Measurements from ENCODE around the gene CLSTN2. TPM values are rescaled to one million over a fixed set of nuclear protein-coding genes. Genes with fewer than 3 reads are reported as not detected.

Gene CLSTN2
- total and polyA plus RNA-seq, 2 donors from 2014 or later, result 2.0 to 12.0 TPM

- Histone ChIP-seq H3K4me3 (ENCODE audit: low read length in 3 of 3) (no peak overlapping the region), H3K36me3 (ENCODE audit: control insufficient read depth in 2 of 3, insufficient read depth in 3 of 3, low read length in 3 of 3) (no peaks in the 10 kb centered on the region), H3K27ac (ENCODE audit: low read depth in 2 of 2, low read length in 2 of 2) (no peak overlapping the region), H3K9me3 (ENCODE audit: control insufficient read depth in 2 of 3, insufficient read depth in 1 of 3, low read length in 3 of 3) (no peaks in the 10 kb centered on the region), H3K4me1 (ENCODE audit: control insufficient read depth in 2 of 3, insufficient read depth in 2 of 3, low read depth in 1 of 3, low read length in 3 of 3) (peaks cover 0 to 2% (median 0%) of the 10 kb centered on the region in 3 donors), H3K27me3 (ENCODE audit: control insufficient read depth, insufficient read depth, low read length) (no peaks in the 10 kb centered on the region), H3K9ac (ENCODE audit: low read length in 3 of 3) (no peak overlapping the region)
- TF ChIP-seq CTCF (IDR thresholded peaks at IDR 0.05; ENCODE audit: borderline replicate concordance, extremely low read depth, insufficient read depth), result no peak
- FAIRE-seq (no peak), DNase-seq (no peak)
- intact Hi-C loops (cut with DNase I), result no loop called here
Observed at GRCh38 chr3:140530603-140531002, 595.6 kb downstream of the CLSTN2 start.

GRCh38 chr3:140532793-140533330 lies 597.9 kb downstream of the CLSTN2 start:
- no peak overlapping the region for H3K27ac ChIP-seq (ENCODE audit: low read depth in 2 of 2, low read length in 2 of 2)
- FAIRE-seq, result no peak
- H3K9ac ChIP-seq (ENCODE audit: low read length in 3 of 3), result no peak overlapping the region
- no peak for TF ChIP-seq CTCF (IDR thresholded peaks at IDR 0.05; ENCODE audit: borderline replicate concordance, extremely low read depth, insufficient read depth)
- no peaks in the 10 kb centered on the region for H3K27me3 ChIP-seq (ENCODE audit: control insufficient read depth, insufficient read depth, low read length)
- no peak for DNase-seq
- no peaks in the 10 kb centered on the region for H3K36me3 ChIP-seq (ENCODE audit: control insufficient read depth in 2 of 3, insufficient read depth in 3 of 3, low read length in 3 of 3)
- no peaks in the 10 kb centered on the region for H3K9me3 ChIP-seq (ENCODE audit: control insufficient read depth in 2 of 3, insufficient read depth in 1 of 3, low read length in 3 of 3)
- intact Hi-C loops (cut with DNase I), result no loop called here
- H3K4me3 ChIP-seq (ENCODE audit: low read length in 3 of 3), result no peak overlapping the region
- H3K4me1 ChIP-seq (ENCODE audit: control insufficient read depth in 2 of 3, insufficient read depth in 2 of 3, low read depth in 1 of 3, low read length in 3 of 3), result peaks cover 0 to 2% (median 0%) of the 10 kb centered on the region in 3 donors

GRCh38 chr3:140536926-140537726 lies 602.1 kb downstream of the CLSTN2 start:
- no peak for FAIRE-seq
- H3K9ac ChIP-seq (ENCODE audit: low read length in 3 of 3), result no peak overlapping the region
- no peaks in the 10 kb centered on the region for H3K9me3 ChIP-seq (ENCODE audit: control insufficient read depth in 2 of 3, insufficient read depth in 1 of 3, low read length in 3 of 3)
- H3K27ac ChIP-seq (ENCODE audit: low read depth in 2 of 2, low read length in 2 of 2), result no peak overlapping the region
- H3K4me1 ChIP-seq (ENCODE audit: control insufficient read depth in 2 of 3, insufficient read depth in 2 of 3, low read depth in 1 of 3, low read length in 3 of 3), result no peaks in the 10 kb centered on the region
- TF ChIP-seq CTCF (IDR thresholded peaks at IDR 0.05; ENCODE audit: borderline replicate concordance, extremely low read depth, insufficient read depth), result no peak
- intact Hi-C loops (cut with DNase I), result no loop called here
- no peaks in the 10 kb centered on the region for H3K27me3 ChIP-seq (ENCODE audit: control insufficient read depth, insufficient read depth, low read length)
- no peak for DNase-seq
- H3K36me3 ChIP-seq (ENCODE audit: control insufficient read depth in 2 of 3, insufficient read depth in 3 of 3, low read length in 3 of 3), result no peaks in the 10 kb centered on the region
- no peak overlapping the region for H3K4me3 ChIP-seq (ENCODE audit: low read length in 3 of 3)

Measured in kidney (tissue), 14 donors.